HL-60 (cell line): ENCODE data around the gene ULK1.

Source experiments
- DNase-seq, 2 experiments: peaks; one replicate each; pipeline ENCODE4 v3.0.0-alpha.2; 2010 to 2020; ENCODE audit warnings: low read depth in 1 of 2, low spot score in 1 of 2
- H3K27ac ChIP-seq: fragments of 250-450 bp; sonication (Bioruptor Pico); replicated peaks from 2 replicates; pipeline ENCODE4 v1.5.1; 2020; ENCODE audit warnings: mild to moderate bottlenecking, moderate library complexity
- H3K27me3 ChIP-seq: fragments of 250-450 bp; sonication (Bioruptor Pico); 2 replicates; pipeline ENCODE4 v1.5.1; 2021; ENCODE audit warnings: mild to moderate bottlenecking, moderate library complexity; ENCODE audit not compliant: insufficient read depth, poor library complexity, severe bottlenecking
- H3K4me3 ChIP-seq: replicated peaks from 2 replicates; pipeline ENCODE4 v1.5.1; 2011; ENCODE audit warnings: mild to moderate bottlenecking, control low read depth, low read length; ENCODE audit not compliant: insufficient read depth
- GABPA ChIP-seq: IDR thresholded peaks from 2 replicates; pipeline ENCODE4 v1.6.1; 2012; ENCODE audit warnings: low read depth
- POLR2AphosphoS5 ChIP-seq: IDR thresholded peaks from 2 replicates; pipeline ENCODE4 v1.6.1; 2012; ENCODE audit warnings: low read depth
- SPI1 ChIP-seq: IDR thresholded peaks from 2 replicates; pipeline ENCODE4 v1.6.1; 2012; ENCODE audit warnings: low read depth, mild to moderate bottlenecking, borderline replicate concordance
- TF ChIP-seq, protein P1 (sequence below): IDR thresholded peaks from 2 replicates; pipeline ENCODE4 v1.6.1; 2012; ENCODE audit warnings: low read depth; ENCODE audit not compliant: insufficient replicate concordance
- TF ChIP-seq, protein P2 (sequence below): IDR thresholded peaks from one replicate; pipeline ENCODE4 v1.5.1; 2011; ENCODE audit warnings: low read length, control low read depth, inconsistent platforms; ENCODE audit not compliant: insufficient read depth

ULK1 gene

DNA sequence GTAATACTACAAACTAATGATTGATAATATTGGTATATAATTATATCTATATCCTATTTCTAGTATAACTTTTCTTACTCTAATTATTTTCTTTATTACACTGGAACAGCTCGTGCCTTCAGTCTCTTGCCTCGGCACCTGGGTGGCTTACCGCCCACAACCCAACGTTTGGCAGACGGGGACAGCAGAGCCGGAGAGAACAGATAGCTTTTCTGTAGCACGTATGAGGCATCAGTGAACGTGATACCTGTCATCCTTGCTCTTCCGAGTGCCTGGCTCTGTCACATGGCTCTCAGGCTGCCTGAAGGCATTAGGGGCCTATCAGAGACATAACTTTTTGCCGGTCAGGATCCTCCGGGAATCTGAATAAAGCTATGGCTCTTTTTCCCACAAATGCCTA, 40.1 kb downstream of the ULK1 start:
- no peak overlapping the region for H3K4me3 ChIP-seq
- H3K27me3 ChIP-seq: no peaks in the 10 kb centered on the region
- DNase-seq: no peak
- TF ChIP-seq, protein P1, sequence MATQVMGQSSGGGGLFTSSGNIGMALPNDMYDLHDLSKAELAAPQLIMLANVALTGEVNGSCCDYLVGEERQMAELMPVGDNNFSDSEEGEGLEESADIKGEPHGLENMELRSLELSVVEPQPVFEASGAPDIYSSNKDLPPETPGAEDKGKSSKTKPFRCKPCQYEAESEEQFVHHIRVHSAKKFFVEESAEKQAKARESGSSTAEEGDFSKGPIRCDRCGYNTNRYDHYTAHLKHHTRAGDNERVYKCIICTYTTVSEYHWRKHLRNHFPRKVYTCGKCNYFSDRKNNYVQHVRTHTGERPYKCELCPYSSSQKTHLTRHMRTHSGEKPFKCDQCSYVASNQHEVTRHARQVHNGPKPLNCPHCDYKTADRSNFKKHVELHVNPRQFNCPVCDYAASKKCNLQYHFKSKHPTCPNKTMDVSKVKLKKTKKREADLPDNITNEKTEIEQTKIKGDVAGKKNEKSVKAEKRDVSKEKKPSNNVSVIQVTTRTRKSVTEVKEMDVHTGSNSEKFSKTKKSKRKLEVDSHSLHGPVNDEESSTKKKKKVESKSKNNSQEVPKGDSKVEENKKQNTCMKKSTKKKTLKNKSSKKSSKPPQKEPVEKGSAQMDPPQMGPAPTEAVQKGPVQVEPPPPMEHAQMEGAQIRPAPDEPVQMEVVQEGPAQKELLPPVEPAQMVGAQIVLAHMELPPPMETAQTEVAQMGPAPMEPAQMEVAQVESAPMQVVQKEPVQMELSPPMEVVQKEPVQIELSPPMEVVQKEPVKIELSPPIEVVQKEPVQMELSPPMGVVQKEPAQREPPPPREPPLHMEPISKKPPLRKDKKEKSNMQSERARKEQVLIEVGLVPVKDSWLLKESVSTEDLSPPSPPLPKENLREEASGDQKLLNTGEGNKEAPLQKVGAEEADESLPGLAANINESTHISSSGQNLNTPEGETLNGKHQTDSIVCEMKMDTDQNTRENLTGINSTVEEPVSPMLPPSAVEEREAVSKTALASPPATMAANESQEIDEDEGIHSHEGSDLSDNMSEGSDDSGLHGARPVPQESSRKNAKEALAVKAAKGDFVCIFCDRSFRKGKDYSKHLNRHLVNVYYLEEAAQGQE: no peak
- TF ChIP-seq SPI1 (no peak), POLR2AphosphoS5 (no peak), GABPA (no peak)
- TF ChIP-seq, protein P2, sequence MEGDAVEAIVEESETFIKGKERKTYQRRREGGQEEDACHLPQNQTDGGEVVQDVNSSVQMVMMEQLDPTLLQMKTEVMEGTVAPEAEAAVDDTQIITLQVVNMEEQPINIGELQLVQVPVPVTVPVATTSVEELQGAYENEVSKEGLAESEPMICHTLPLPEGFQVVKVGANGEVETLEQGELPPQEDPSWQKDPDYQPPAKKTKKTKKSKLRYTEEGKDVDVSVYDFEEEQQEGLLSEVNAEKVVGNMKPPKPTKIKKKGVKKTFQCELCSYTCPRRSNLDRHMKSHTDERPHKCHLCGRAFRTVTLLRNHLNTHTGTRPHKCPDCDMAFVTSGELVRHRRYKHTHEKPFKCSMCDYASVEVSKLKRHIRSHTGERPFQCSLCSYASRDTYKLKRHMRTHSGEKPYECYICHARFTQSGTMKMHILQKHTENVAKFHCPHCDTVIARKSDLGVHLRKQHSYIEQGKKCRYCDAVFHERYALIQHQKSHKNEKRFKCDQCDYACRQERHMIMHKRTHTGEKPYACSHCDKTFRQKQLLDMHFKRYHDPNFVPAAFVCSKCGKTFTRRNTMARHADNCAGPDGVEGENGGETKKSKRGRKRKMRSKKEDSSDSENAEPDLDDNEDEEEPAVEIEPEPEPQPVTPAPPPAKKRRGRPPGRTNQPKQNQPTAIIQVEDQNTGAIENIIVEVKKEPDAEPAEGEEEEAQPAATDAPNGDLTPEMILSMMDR: no peak
- no peak overlapping the region for H3K27ac ChIP-seq

DNA sequence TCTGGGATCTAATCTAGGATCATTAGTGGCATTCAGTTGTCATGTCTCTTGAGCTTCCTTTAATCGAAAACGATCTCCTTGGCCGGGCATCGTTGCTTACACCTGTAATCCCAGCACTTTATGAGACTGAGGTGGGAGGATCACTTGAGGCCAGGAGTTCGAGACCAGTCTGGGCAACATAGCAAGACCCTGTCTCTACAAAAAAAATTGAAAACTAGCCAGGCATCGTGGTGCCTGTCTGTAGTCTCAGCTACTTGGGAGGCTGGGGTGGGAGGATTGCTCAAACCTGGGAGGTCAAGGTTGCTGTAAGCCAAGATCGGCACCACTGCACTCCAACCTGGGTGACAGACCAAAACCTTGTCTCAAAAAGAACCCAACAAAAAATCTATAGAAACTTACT, 43.7 kb downstream of the ULK1 start:
- H3K27me3 ChIP-seq: no peaks in the 10 kb centered on the region
- no peak overlapping the region for H3K27ac ChIP-seq
- no peak overlapping the region for H3K4me3 ChIP-seq
- TF ChIP-seq, protein P1: no peak
- TF ChIP-seq SPI1 (no peak), POLR2AphosphoS5 (no peak), GABPA (no peak)
- TF ChIP-seq, protein P2: no peak
- no peak for DNase-seq

GRCh38 chr12:131939007-131939406, 44.6 kb downstream of the ULK1 start:
- Histone ChIP-seq H3K27me3 (no peaks in the 10 kb centered on the region), H3K4me3 (no peak overlapping the region), H3K27ac (no peak overlapping the region)
- no peak for DNase-seq
- no peak for TF ChIP-seq GABPA
- TF ChIP-seq, protein P2: no peak
- TF ChIP-seq, protein P1: no peak
- no peak for TF ChIP-seq SPI1
- TF ChIP-seq POLR2AphosphoS5: no peak
